Peyer's patch (tissue), 4 donors: Measurements from ENCODE around the gene OSTM1. TPM values are rescaled to one million over a fixed set of nuclear protein-coding genes. Genes with fewer than 3 reads are reported as not detected.

ENCODE experiments used
- DNase-seq, 3 donors: peaks; one replicate each; pipeline ENCODE4 v3.0.0-alpha.2; 2017 to 2019
- H3K27ac ChIP-seq, 4 donors: fragments of 200-600 bp; sonication (generic); one replicate each; pipeline ENCODE4 v1.5.1; 2016 to 2019
- H3K27me3 ChIP-seq, 2 donors: fragments of 200-600 bp; sonication (generic); one replicate each; pipeline ENCODE4 v1.5.1; 2019
- H3K36me3 ChIP-seq, 3 donors: fragments of 200-600 bp; sonication (generic); one replicate each; pipeline ENCODE4 v1.5.1; 2016 to 2019
- H3K4me1 ChIP-seq, 4 donors: fragments of 200-600 bp; sonication (generic); one replicate each; pipeline ENCODE4 v1.5.1; 2016 to 2019
- H3K4me3 ChIP-seq, 4 donors: fragments of 200-600 bp; sonication (generic); 1 replicate in 3 of 4; 2 replicates in 1 of 4; pipeline ENCODE4 v1.5.1; 2016 to 2019; ENCODE audit warnings: mild to moderate bottlenecking in 1 of 4
- H3K9me3 ChIP-seq, 4 donors: fragments of 200-600 bp; sonication (generic); one replicate each; pipeline ENCODE4 v1.5.1; 2016 to 2019; ENCODE audit warnings: mild to moderate bottlenecking in 1 of 4
- POLR2A ChIP-seq, 2 donors: fragments of 450-650 bp; IDR thresholded peaks; one replicate each; pipeline ENCODE4 v1.5.1; 2017; ENCODE audit warnings: antibody characterized with exemption in 2 of 2, mild to moderate bottlenecking in 2 of 2, moderate library complexity in 2 of 2
- total RNA-seq, 4 donors: library from RNA; depleted of rRNA; stranded (reverse); fragments of >200 nt; gene quantifications; one replicate each; pipeline ENCODE4 v1.1.0, GENCODE V29; 2016
- TF ChIP-seq, protein P1 (sequence below), 6 experiments: fragments of 450-650 bp in 4 of 6; fragments of 200-600 bp in 2 of 6; sonication (generic) in 1 of 6; IDR thresholded peaks; one replicate each; pipeline ENCODE4 v1.5.1; 2017 to 2019; ENCODE audit warnings: antibody characterized with exemption in 6 of 6, mild to moderate bottlenecking in 3 of 6, moderate library complexity in 1 of 6

The OSTM1 gene
- total RNA-seq, 4 donors from 2014 or later, result 25.6 to 47.0 (median 36.6) TPM

DNA sequence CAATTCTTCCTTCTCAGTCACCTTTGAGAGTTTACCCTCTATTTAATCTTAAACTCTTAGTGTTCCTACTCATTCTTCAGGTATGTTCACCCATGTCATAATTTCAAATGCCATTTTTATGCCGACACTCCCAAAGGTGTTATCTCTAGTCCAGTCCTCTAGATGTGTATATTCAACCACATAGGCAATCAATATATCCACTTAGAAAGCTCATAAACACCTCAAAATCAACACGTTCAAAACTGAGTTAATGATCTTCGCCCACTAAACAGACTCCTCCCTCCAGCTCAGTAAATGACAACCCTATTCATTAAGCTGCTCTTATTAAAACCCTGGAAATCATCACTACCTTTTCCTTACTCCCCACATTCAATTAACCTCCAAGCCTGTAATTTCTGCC lies 6.4 kb downstream of the OSTM1 start:
- TF ChIP-seq POLR2A (IDR thresholded peaks at IDR 0.05), result no peak
- TF ChIP-seq, protein P1, sequence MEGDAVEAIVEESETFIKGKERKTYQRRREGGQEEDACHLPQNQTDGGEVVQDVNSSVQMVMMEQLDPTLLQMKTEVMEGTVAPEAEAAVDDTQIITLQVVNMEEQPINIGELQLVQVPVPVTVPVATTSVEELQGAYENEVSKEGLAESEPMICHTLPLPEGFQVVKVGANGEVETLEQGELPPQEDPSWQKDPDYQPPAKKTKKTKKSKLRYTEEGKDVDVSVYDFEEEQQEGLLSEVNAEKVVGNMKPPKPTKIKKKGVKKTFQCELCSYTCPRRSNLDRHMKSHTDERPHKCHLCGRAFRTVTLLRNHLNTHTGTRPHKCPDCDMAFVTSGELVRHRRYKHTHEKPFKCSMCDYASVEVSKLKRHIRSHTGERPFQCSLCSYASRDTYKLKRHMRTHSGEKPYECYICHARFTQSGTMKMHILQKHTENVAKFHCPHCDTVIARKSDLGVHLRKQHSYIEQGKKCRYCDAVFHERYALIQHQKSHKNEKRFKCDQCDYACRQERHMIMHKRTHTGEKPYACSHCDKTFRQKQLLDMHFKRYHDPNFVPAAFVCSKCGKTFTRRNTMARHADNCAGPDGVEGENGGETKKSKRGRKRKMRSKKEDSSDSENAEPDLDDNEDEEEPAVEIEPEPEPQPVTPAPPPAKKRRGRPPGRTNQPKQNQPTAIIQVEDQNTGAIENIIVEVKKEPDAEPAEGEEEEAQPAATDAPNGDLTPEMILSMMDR (IDR thresholded peaks at IDR 0.05), result no peak
- Histone ChIP-seq H3K4me3 (no peak overlapping the region), H3K9me3 (no peaks in the 10 kb centered on the region), H3K4me1 (peaks cover 0 to 1% (median under 1%) of the 10 kb centered on the region in 4 donors), H3K27me3 (no peaks in the 10 kb centered on the region), H3K36me3 (peaks cover 0 to 7% (median 0%) of the 10 kb centered on the region in 3 donors), H3K27ac (no peak overlapping the region)
- DNase-seq, result no peak

DNA sequence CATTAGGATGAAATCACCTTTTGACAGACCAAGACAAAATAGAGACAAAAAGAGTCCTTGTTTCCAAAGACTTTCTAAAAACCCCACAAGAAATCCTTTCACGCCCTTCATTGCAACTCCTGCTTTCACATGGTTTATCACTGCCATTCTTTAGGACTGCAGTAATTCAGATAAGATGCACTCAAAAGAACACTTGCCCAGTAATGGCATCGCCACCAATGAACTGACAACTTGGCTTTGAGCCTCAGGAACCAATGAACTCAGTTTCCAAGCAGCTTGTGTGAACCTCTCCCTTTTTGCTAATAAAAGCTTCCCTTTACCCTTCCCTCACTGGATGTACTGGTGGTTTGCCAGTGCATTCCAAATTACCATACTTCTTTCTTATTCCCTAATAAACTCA lies 21.8 kb downstream of the OSTM1 start:
- Histone ChIP-seq H3K27me3 (no peaks in the 10 kb centered on the region), H3K9me3 (no peaks in the 10 kb centered on the region), H3K4me3 (no peak overlapping the region), H3K36me3 (peaks cover 0 to 19% (median 0%) of the 10 kb centered on the region in 3 donors), H3K4me1 (no peaks in the 10 kb centered on the region), H3K27ac (no peak overlapping the region)
- no peak for DNase-seq
- no peak for TF ChIP-seq POLR2A (IDR thresholded peaks at IDR 0.05)
- TF ChIP-seq, protein P1 (IDR thresholded peaks at IDR 0.05), result no peak

DNA sequence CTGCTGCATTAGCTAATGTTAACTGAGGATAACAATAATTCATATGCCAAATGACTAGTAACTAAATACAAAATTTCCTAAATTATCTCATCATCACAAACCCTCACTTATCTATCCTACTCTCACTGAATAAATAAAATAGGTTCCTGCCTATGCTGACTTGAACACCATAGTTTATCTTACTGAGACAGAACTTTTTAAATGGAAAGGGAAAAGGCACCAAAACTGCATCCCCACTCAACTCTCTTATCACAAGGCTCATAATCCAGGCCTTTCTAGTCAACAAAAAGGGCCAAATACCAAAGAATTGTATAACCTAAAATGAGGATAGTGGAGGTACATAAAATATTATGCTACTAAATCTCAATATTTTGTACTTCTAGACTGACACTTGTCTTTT lies 23.1 kb downstream of the OSTM1 start:
- H3K4me3 ChIP-seq, result no peak overlapping the region

DNA sequence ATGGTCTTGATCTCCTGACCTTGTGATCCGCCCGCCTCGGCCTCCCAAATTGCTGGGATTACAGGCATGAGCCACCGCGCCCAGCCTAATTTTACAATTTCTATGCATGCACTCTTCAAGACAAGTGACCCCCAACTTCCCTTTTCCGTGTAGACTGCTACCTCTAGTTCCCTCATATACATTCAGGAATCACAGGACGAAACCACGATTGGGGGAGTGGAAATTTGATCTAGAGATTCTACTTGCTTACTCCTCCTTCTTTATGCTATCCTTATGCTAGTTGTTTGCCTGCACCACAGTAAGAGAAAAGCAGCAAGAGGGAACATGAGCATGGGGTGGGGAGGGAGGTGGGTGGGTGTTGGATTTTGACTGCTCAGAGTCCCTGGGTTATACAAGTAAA lies 34.9 kb downstream of the OSTM1 start:
- no peaks in the 10 kb centered on the region for H3K4me1 ChIP-seq
- no peaks in the 10 kb centered on the region for H3K27me3 ChIP-seq
- no peaks in the 10 kb centered on the region for H3K9me3 ChIP-seq
- TF ChIP-seq, protein P1 (IDR thresholded peaks at IDR 0.05), result no peak
- no peak for TF ChIP-seq POLR2A (IDR thresholded peaks at IDR 0.05)
- DNase-seq, result no peak
- H3K36me3 ChIP-seq, result peaks cover 0 to 73% (median 4%) of the 10 kb centered on the region in 3 donors
- no peak overlapping the region for H3K27ac ChIP-seq
- no peak overlapping the region for H3K4me3 ChIP-seq

More for the DNA sequence above, 23.1 kb downstream of the OSTM1 start:
- DNase-seq, result no peak
- H3K4me1 ChIP-seq, result no peaks in the 10 kb centered on the region
- H3K9me3 ChIP-seq, result no peaks in the 10 kb centered on the region
- TF ChIP-seq, protein P1 (IDR thresholded peaks at IDR 0.05), result no peak
- TF ChIP-seq POLR2A (IDR thresholded peaks at IDR 0.05), result no peak
- H3K27ac ChIP-seq, result no peak overlapping the region
- H3K27me3 ChIP-seq, result no peaks in the 10 kb centered on the region
- peaks cover 0 to 27% (median 0%) of the 10 kb centered on the region in 3 donors for H3K36me3 ChIP-seq

DNA sequence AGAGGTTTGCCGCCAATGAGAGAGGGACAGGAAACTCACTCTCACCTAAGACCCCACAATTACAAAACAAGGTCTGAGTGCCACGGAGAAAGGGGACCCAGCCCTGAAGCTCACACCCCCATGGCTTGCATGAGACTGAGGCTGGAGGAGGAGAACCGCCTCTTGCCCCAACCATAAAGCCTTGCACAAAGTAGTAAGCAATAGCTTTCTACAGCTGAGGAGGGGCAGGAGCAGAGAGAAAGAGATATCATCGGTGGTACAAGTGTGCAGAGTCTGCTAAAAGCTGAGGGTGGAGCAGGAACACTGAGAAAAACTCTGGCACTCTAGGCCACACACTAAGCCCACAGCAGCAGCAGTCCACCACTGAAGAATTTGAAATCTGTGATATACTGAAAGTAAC lies 37.7 kb downstream of the OSTM1 start:
- H3K36me3 ChIP-seq, result peaks cover 0 to 52% (median 4%) of the 10 kb centered on the region in 3 donors
- no peak for DNase-seq
- no peak overlapping the region for H3K27ac ChIP-seq
- no peaks in the 10 kb centered on the region for H3K4me1 ChIP-seq
- no peaks in the 10 kb centered on the region for H3K27me3 ChIP-seq
- H3K9me3 ChIP-seq, result no peaks in the 10 kb centered on the region
- TF ChIP-seq, protein P1 (IDR thresholded peaks at IDR 0.05), result no peak
- TF ChIP-seq POLR2A (IDR thresholded peaks at IDR 0.05), result no peak
- H3K4me3 ChIP-seq, result no peak overlapping the region

DNA sequence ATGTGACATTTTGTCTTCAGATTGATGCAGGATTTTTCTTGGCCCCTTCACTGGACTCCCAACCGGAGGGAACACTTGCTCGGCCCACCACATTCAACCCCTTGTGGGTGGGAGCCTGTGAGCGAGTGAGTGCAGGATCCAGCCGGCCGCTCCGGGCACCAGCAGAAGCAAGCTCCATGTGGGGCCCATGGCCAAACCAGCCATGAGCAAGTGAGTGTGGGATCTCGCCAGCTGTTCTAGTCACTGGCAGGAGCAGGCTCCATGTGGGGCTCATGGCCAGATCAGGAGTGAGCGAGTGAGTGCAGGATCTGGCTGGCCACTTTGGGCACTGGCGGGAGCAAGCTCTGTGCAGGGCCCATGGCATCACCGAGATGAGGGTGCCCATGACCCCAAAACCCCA lies 42.6 kb downstream of the OSTM1 start:
- no peak for DNase-seq
- Histone ChIP-seq H3K36me3 (peaks cover 0 to 8% (median 0%) of the 10 kb centered on the region in 3 donors), H3K4me3 (no peak overlapping the region), H3K27ac (no peak overlapping the region), H3K9me3 (no peaks in the 10 kb centered on the region), H3K4me1 (no peaks in the 10 kb centered on the region), H3K27me3 (no peaks in the 10 kb centered on the region)
- TF ChIP-seq, protein P1 (IDR thresholded peaks at IDR 0.05), result no peak
- no peak for TF ChIP-seq POLR2A (IDR thresholded peaks at IDR 0.05)
